Activated naive CD4-positive, alpha-beta T cell treated with anti-CD3 and anti-CD28 coated beads for 36 hours (primary cell): ENCODE measurements around the gene PLA2R1. TPM values are rescaled to one million over a fixed set of nuclear protein-coding genes. Genes with fewer than 3 reads are reported as not detected.
"Not testable (repeated sequence)": the region's sequence is repeated elsewhere in the genome, so short reads cannot be mapped to it uniquely, and the experiment has no call there.

Source experiments
- CTCF ChIA-PET: fragments of 350-600 bp; sonication (Branson Sonifier 250); formaldehyde crosslinking; loops from one replicate; lab custom pipeline; 2021; ENCODE audit warnings: antibody characterized with exemption; lab: Charles Lee
- DNase-seq: peaks from one replicate; pipeline ENCODE4 v3.0.0-alpha.2; 2020
- H3K27ac Mint-ChIP-seq: one replicate; pipeline ENCODE4 v1.8.0; 2021; ENCODE audit warnings: mild to moderate bottlenecking, mixed read lengths
- H3K27me3 Mint-ChIP-seq: one replicate; pipeline ENCODE4 v1.8.0; 2021; ENCODE audit warnings: low read depth, mixed read lengths
- H3K36me3 Mint-ChIP-seq: one replicate; pipeline ENCODE4 v1.8.0; 2021; ENCODE audit warnings: low read depth, mixed read lengths
- H3K4me1 Mint-ChIP-seq: one replicate; pipeline ENCODE4 v1.8.0; 2021; ENCODE audit warnings: low read depth, mixed read lengths
- H3K4me3 Mint-ChIP-seq: one replicate; pipeline ENCODE4 v1.8.0; 2021; ENCODE audit warnings: mild to moderate bottlenecking, moderate library complexity, mixed read lengths
- H3K9me3 Mint-ChIP-seq: one replicate; pipeline ENCODE4 v1.8.0; 2021; ENCODE audit warnings: mixed read lengths
- intact Hi-C: fragments of 100-400 bp; cut with micrococcal nuclease; formaldehyde crosslinking; loops from one replicate; pipeline ENCODE4 v1.15.1; 2023
- total RNA-seq, 2 experiments: library from RNA; stranded (reverse); gene quantifications; one replicate each; pipeline ENCODE4 v1.2.3, GENCODE V29; 2021

The PLA2R1 gene
- total RNA-seq, 2 experiments from 2014 or later = not detected

- intact Hi-C loops = loop anchor here (1.0 kb wide), 1 partner anchor 147 kb away; no protein-coding TSS in a partner anchor
- CTCF ChIA-PET = no interaction called here
- Mint-ChIP-seq H3K27me3 (peaks cover 4% of the 10 kb centered on the region), H3K4me3 (no peak overlapping the region), H3K4me1 (no peaks in the 10 kb centered on the region), H3K36me3 (no peaks in the 10 kb centered on the region), H3K27ac (no peak overlapping the region), H3K9me3 (no peaks in the 10 kb centered on the region)
- peak; percentile 65 for DNase-seq
These were observed 20.4 kb downstream of the PLA2R1 start for GRCh38 chr2:160042054-160042453.

GRCh38 chr2:160041091-160041490, 21.3 kb downstream of the PLA2R1 start:
- Mint-ChIP-seq H3K9me3 (no peaks in the 10 kb centered on the region), H3K36me3 (no peaks in the 10 kb centered on the region), H3K27me3 (peaks cover 4% of the 10 kb centered on the region), H3K27ac (no peak overlapping the region), H3K4me3 (no peak overlapping the region), H3K4me1 (no peaks in the 10 kb centered on the region)
- intact Hi-C loops = no loop called here
- CTCF ChIA-PET = interaction anchor here (1.1 kb wide), 1 partner anchor 19 kb away, joined by 4 read pairs; no protein-coding TSS in a partner anchor
- no peak for DNase-seq

DNA sequence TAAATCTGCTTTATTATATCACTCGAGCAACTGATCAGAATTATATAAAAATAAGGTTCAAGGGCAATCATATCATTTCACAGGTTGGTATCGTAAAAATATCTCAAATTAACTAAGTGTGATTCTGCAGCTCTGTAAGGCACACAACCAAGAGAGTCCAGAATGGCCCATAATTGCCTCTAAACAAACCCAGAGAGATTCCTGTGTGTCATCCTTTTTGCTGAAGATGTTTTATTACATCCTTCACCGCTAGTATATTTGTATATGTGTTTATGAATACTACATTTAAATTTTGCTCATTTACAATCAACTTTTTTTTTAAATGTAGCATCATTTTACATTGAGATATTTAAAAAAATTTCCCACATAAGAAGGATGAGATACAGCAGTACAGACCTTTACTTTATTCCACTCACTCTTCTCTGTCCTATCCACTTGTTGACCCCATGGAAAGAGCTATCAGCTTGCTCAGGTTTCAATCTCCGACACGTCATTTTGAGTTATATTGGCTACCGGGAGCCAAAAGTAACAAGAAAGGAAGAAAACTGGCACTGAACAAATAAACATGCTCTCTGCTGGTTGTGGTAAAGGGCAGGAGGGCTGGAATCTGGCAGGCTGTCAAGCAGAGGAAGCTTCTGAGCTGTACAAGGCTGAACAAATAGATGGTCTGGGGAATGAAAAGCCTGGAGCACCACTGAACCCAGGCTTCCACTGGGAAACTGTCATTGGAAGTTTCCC, 23.1 kb downstream of the PLA2R1 start:
- no peak for DNase-seq
- CTCF ChIA-PET = interaction anchor here (0.6 kb wide), 1 partner anchor 524 kb away, joined by 3 read pairs; no protein-coding TSS in a partner anchor
- no peaks in the 10 kb centered on the region for H3K36me3 Mint-ChIP-seq
- peaks cover 4% of the 10 kb centered on the region for H3K27me3 Mint-ChIP-seq
- H3K27ac Mint-ChIP-seq = no peak overlapping the region
- intact Hi-C loops = no loop called here
- H3K4me1 Mint-ChIP-seq = no peaks in the 10 kb centered on the region
- no peaks in the 10 kb centered on the region for H3K9me3 Mint-ChIP-seq
- H3K4me3 Mint-ChIP-seq = no peak overlapping the region

- DNase-seq, H3K9me3 Mint-ChIP-seq, H3K27ac Mint-ChIP-seq, H3K36me3 Mint-ChIP-seq, H3K4me1 Mint-ChIP-seq, intact Hi-C loops, H3K27me3 Mint-ChIP-seq, CTCF ChIA-PET, H3K4me3 Mint-ChIP-seq: not testable (repeated sequence)
These were observed 23.8 kb downstream of the PLA2R1 start for GRCh38 chr2:160038662-160039061.

DNA sequence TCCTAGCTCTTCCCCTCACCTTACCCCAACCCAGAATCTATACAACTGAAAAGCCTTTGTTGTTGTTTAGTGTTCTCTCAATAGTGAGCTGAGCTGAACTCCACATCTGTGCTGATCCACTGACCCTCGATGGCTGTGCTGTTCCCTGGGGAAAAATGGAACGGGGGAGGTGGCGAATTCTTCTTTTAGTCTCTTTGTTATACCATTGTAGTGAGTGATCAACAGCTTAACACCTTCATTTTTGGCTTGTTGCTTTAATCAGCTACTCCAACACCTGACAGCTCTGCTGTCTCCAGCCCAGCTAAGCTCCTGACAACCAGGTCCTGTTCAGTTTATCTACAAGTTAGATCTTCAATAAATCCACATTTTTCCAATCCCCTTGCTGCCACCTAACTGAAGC, 25.7 kb downstream of the PLA2R1 start:
- H3K4me1 Mint-ChIP-seq = no peaks in the 10 kb centered on the region
- CTCF ChIA-PET = interaction anchor here (0.9 kb wide), 2 partner anchors 14 to 17 kb away, joined by 4 read pairs; no protein-coding TSS in a partner anchor
- no peak for DNase-seq
- H3K9me3 Mint-ChIP-seq = no peaks in the 10 kb centered on the region
- H3K36me3 Mint-ChIP-seq = no peaks in the 10 kb centered on the region
- H3K27ac Mint-ChIP-seq = no peak overlapping the region
- intact Hi-C loops = no loop called here
- peaks cover 2% of the 10 kb centered on the region for H3K27me3 Mint-ChIP-seq
- H3K4me3 Mint-ChIP-seq = no peak overlapping the region

GRCh38 chr2:160035125-160035524, 27.3 kb downstream of the PLA2R1 start:
- H3K4me3 Mint-ChIP-seq = no peak overlapping the region
- CTCF ChIA-PET = no interaction called here
- no peaks in the 10 kb centered on the region for H3K4me1 Mint-ChIP-seq
- no peaks in the 10 kb centered on the region for H3K9me3 Mint-ChIP-seq
- H3K36me3 Mint-ChIP-seq = no peaks in the 10 kb centered on the region
- H3K27ac Mint-ChIP-seq = no peak overlapping the region
- no peaks in the 10 kb centered on the region for H3K27me3 Mint-ChIP-seq
- DNase-seq = no peak
- intact Hi-C loops = no loop called here

DNA sequence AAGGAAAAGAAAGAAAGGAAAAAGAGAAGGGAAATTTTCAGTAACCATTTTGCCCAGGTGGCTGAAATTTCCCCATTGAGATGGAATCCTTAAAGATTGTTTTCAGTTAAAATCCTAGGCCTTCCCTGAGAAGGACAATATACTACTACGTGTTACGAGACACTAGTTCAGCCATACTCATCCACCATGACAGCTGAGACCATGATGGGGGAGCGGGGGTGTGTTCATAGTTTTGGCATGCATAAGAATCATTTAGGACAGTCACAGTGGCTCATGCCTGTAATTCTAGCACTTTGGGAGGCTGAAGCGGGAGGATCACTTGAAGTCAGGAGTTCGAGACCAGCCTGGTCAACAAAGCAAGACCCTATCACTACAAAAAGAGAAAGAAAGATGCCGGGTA, 28.0 kb downstream of the PLA2R1 start:
- Mint-ChIP-seq H3K36me3 (no peaks in the 10 kb centered on the region), H3K27ac (no peak overlapping the region), H3K4me3 (no peak overlapping the region), H3K27me3 (no peaks in the 10 kb centered on the region), H3K4me1 (no peaks in the 10 kb centered on the region), H3K9me3 (no peaks in the 10 kb centered on the region)
- CTCF ChIA-PET = no interaction called here
- intact Hi-C loops = no loop called here
- DNase-seq = no peak

DNA sequence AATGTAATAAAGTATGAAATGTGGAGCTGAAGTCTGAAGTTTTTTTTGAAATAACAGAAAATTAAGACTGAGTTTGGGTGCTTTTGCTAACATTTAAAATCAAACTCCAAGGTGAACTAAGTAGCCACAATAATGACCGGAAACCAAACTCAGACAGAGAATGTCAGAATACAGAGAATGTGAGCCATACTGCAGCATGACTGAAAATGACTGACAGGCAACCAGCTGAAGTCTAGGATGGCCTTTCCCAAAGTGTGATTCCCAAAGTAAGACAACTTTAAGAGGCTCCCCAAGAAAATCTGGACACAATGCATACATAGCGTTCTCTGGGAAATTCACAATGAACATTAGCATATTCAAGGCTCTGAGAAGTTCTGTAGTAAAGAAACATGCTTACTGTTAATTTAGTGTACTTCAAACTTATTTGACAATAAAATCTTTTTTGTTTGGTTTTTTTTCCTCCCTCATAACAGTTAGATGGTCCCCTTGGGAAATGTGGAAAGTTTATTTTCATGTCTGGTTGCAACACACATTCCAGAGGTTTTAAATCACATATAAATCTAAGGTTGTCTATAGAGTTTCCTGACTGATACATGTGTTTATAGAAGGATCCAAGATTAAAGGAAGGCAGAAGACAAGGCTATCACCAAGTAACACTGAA, 28.6 kb downstream of the PLA2R1 start:
- no peak overlapping the region for H3K27ac Mint-ChIP-seq
- no peaks in the 10 kb centered on the region for H3K9me3 Mint-ChIP-seq

GRCh38 chr2:160029270-160029628, 33.2 kb downstream of the PLA2R1 start:
- CTCF ChIA-PET = interaction anchor here (0.6 kb wide), 1 partner anchor 965 kb away, joined by 4 read pairs; no protein-coding TSS in a partner anchor
- H3K27ac Mint-ChIP-seq = no peak overlapping the region
- intact Hi-C loops = loop anchor here (10.0 kb wide), 1 partner anchor 1124 kb away; no protein-coding TSS in a partner anchor

More for the DNA sequence above, 28.6 kb downstream of the PLA2R1 start:
- no peaks in the 10 kb centered on the region for H3K36me3 Mint-ChIP-seq
- no peak for DNase-seq
- CTCF ChIA-PET = interaction anchor here (0.6 kb wide), 1 partner anchor 47 kb away, joined by 3 read pairs; no protein-coding TSS in a partner anchor
- H3K4me1 Mint-ChIP-seq = no peaks in the 10 kb centered on the region
- intact Hi-C loops = no loop called here
- no peaks in the 10 kb centered on the region for H3K27me3 Mint-ChIP-seq
- H3K4me3 Mint-ChIP-seq = no peak overlapping the region

DNA sequence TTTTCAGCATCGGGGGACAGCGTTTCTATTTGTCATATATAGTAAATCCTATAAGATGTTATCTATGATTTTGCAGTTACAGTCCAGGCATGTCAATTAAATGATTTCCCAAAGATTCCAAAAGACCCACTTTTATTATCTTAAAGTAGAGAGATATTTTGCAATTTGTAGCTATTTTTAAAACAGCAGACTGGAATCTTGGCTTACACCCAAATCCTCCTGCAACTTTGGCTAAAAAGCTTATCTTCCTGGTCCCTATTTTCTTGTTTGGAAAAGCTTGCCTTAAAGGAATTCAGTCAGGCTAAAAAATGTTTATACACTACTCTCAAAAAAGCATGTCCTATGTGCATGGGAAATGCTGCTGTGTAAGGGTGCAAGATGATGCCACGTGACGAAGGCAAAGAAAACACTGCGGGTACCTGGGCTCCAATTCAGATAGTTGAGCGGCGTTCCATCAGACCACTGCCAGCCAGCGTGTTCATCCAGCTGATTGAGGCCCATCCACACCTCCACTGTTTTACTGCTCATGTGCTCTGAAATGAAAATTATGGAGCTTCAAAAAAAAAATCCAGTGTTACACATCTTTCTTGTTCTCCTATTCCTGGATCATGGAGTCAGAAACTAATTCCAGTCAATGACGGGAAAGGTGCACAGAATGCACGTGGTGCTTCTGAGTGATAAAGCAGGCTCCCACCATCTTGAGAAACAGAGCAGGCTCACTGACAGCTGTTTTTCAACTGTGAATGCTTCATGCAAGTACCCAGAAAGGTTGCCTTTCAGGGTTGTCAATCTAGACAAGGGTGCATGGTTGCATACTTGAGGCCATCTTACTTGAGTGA, 33.8 kb downstream of the PLA2R1 start:
- CTCF ChIA-PET = interaction anchor here (0.6 to 0.8 kb wide), 3 partner anchors 242 to 998 kb away, joined by 3 to 4 read pairs (median 3); no protein-coding TSS in a partner anchor
- no peaks in the 10 kb centered on the region for H3K36me3 Mint-ChIP-seq
- H3K27me3 Mint-ChIP-seq = no peaks in the 10 kb centered on the region
- no peak overlapping the region for H3K27ac Mint-ChIP-seq
- intact Hi-C loops = loop anchor here (10.0 kb wide), 1 partner anchor 1124 kb away; no protein-coding TSS in a partner anchor
- H3K4me3 Mint-ChIP-seq = no peak overlapping the region
- H3K9me3 Mint-ChIP-seq = no peaks in the 10 kb centered on the region
- H3K4me1 Mint-ChIP-seq = no peaks in the 10 kb centered on the region
- DNase-seq = no peak

More at GRCh38 chr2:160029270-160029628, 33.2 kb downstream of the PLA2R1 start:
- Mint-ChIP-seq H3K4me1 (no peaks in the 10 kb centered on the region), H3K27me3 (no peaks in the 10 kb centered on the region), H3K36me3 (no peaks in the 10 kb centered on the region), H3K4me3 (no peak overlapping the region), H3K9me3 (no peaks in the 10 kb centered on the region)
- DNase-seq = no peak

GRCh38 chr2:160022162-160022561, 40.3 kb downstream of the PLA2R1 start:
- no peak for DNase-seq
- H3K4me3 Mint-ChIP-seq = no peak overlapping the region
- H3K27ac Mint-ChIP-seq = no peak overlapping the region
- intact Hi-C loops = loop anchor here (5.0 to 10.0 kb wide), 2 partner anchors 235 to 1117 kb away; no protein-coding TSS in a partner anchor
- no peaks in the 10 kb centered on the region for H3K4me1 Mint-ChIP-seq
- no peaks in the 10 kb centered on the region for H3K9me3 Mint-ChIP-seq
- peaks cover 7% of the 10 kb centered on the region for H3K27me3 Mint-ChIP-seq
- CTCF ChIA-PET = interaction anchor here (0.5 to 1.6 kb wide), 10 partner anchors 19 to 951 kb away, joined by 3 to 6 read pairs (median 4); no protein-coding TSS in a partner anchor
- no peaks in the 10 kb centered on the region for H3K36me3 Mint-ChIP-seq
